SU-DHL-6 (cell line): Measurements from ENCODE around the gene RETREG1.

Source experiments
- EZH2phosphoT487 ChIP-seq: fragments of 200-600 bp; sonication (generic), shearing (Covaris generic); conservative IDR thresholded peaks from 2 replicates; pipeline ENCODE4 v1.6.1; 2018; ENCODE audit warnings: mild to moderate bottlenecking, antibody characterized with exemption, low read length, moderate library complexity, mixed read lengths
- TF ChIP-seq, protein P1 (sequence below): fragments of 200-600 bp; sonication (generic); IDR thresholded peaks from one replicate; pipeline ENCODE4 v1.5.1; 2017; ENCODE audit warnings: antibody characterized with exemption, mild to moderate bottlenecking, low read length, moderate library complexity; ENCODE audit not compliant: insufficient read depth, poor library complexity, severe bottlenecking

GRCh38 chr5:16486711-16487111 is 130.1 kb downstream of the RETREG1 start:
- TF ChIP-seq, protein P1, sequence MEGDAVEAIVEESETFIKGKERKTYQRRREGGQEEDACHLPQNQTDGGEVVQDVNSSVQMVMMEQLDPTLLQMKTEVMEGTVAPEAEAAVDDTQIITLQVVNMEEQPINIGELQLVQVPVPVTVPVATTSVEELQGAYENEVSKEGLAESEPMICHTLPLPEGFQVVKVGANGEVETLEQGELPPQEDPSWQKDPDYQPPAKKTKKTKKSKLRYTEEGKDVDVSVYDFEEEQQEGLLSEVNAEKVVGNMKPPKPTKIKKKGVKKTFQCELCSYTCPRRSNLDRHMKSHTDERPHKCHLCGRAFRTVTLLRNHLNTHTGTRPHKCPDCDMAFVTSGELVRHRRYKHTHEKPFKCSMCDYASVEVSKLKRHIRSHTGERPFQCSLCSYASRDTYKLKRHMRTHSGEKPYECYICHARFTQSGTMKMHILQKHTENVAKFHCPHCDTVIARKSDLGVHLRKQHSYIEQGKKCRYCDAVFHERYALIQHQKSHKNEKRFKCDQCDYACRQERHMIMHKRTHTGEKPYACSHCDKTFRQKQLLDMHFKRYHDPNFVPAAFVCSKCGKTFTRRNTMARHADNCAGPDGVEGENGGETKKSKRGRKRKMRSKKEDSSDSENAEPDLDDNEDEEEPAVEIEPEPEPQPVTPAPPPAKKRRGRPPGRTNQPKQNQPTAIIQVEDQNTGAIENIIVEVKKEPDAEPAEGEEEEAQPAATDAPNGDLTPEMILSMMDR, result no peak
- TF ChIP-seq EZH2phosphoT487, result no peak
